ENCODE data around the gene C1orf50.

C1orf50 gene

DNA sequence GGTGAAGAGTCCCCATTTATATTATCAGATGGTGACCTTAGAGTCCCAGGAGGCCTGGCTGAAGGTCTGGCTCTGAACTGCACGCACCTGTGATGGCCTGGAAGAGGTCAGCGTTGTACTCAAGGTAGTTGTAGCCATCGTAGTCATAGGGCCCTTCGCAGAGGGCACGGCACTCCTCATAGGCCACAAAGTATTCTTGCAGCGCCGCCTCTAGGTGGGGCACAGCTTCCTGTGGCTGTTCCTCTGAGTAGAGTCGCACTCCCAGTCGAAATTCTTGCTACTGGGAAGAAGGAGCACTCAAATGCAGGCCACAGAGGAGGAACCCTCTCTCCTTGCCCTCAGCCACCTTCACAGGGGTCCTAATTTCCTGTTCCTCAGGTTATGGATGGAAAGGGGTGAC, 7.9 kb upstream of the C1orf50 start:
- no peak for DNase-seq (ENCODE audit: low read depth)

GRCh38 chr1:42761567-42761966, 5.5 kb upstream of the C1orf50 start:
- no peak for DNase-seq (ENCODE audit: low read depth)

- DNase-seq (ENCODE audit: low read depth), result no peak
Observed at GRCh38 chr1:42762269-42762668, 4.8 kb upstream of the C1orf50 start.

DNA sequence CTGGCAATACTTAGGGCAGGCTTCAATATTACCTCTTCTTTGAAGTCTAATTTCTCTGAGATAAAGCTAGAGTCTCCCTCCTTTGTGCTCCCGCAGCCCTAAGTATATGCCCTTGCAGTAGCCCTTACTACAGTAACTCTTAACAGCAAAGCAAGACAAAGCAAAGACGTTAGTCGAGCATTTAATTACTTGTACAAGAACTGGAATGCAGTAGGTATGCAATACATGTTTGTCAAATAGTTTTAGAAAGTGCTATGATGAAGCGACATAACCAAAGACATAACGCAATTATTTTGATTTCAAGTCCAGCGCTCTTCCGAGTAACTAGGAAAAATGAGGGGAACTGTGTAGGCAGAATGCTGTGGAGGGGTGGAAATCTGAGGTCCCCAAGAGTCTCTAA, 1.8 kb upstream of the C1orf50 start:
- DNase-seq (ENCODE audit: low read depth), result peak; percentile 20

- peak; percentile 91 for DNase-seq (ENCODE audit: low read depth)
Observed at GRCh38 chr1:42765832-42766740, 963 bp upstream of the C1orf50 start.

DNA sequence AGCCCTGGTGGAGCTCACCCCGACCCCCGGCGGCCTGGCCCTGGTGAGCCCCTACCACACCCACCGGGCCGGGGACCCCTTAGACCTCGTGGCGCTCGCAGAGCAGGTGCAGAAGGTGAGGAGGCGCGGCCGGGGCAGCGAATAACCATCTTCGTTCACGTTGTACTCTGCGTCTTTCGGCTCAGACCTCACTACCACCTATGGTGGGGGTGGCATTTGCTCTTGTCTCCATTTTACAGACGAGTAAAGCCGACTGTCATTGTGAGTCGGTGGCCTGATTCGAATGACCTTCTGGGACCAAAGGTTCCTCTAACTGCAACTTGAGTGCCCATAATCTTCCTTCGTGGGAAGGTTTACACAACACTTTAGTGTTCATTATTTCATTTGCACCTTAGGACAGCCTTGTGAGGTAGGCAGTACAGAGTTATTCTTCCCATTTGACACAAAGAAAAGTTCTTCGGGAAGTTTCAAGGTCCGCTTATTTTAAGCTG, 506 bp downstream of the C1orf50 start:
- no peak for DNase-seq (ENCODE audit: low read depth)

DNA sequence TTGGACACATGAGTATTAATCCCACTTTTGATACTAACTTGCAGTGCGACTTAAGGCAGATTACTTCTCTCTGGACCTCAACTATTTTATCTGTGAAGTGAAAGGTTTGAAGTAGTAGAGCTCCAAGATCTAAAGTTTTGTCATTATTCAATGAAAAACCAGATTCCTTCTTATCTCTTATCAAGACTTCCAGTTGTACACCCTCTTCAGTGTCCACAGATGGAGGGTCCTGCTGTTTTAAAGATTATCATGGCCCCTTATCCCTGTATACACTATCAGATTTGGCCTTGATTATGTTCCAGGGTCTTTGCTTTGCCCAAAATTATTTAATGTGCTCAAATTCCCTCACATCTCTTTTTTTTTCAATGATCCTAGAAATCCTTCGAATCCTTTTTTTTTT, 1.1 kb downstream of the C1orf50 start:
- no peak for DNase-seq (ENCODE audit: low read depth)

GRCh38 chr1:42769811-42770210, 2.8 kb downstream of the C1orf50 start:
- no peak for DNase-seq (ENCODE audit: low read depth)

DNA sequence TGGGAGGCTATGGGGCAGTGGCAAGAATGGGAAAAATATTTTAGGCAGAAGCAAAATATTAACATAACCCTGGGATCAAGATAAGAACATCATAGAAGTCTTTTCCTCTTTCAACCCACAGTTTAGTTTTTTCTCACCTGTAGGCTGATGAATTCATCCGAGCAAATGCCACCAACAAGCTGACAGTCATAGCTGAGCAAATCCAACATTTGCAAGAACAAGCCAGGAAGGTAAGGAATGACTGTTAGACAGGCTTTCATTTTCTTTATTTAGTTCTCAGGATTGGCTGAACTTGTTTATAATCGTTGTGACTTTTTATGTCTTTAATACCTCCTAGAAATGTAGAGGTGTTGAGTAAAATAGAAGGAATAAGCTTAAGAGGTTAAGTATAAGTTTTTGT, 6.4 kb downstream of the C1orf50 start:
- no peak for DNase-seq (ENCODE audit: low read depth)

DNA sequence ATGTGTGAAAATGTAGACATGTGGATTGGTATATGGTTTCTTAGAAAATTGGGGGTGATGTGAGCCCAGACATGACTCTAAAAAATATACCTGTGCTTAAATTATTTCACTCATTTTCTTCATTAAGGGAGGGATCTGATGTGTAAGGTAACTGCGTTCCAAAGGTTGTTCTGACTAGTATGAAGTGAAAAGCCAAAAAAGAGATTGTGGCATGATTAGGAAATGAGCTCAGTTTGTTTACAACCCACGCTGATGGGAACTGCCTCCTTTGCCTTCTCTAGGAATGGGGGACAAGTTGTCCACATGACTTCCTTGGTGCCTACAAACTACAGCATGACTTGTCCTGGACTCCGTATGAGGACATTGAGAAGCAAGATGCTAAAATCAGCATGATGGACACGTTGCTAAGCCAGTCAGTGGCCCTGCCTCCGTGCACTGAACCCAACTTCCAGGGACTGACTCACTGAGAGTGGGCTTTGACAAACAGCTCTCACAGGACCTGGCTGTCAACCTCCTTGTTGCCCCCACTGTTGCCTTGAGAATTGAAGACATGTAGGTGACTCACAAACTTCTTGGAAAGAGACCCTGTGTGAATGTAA, 8.0 kb downstream of the C1orf50 start:
- no peak for DNase-seq (ENCODE audit: low read depth)

DNA sequence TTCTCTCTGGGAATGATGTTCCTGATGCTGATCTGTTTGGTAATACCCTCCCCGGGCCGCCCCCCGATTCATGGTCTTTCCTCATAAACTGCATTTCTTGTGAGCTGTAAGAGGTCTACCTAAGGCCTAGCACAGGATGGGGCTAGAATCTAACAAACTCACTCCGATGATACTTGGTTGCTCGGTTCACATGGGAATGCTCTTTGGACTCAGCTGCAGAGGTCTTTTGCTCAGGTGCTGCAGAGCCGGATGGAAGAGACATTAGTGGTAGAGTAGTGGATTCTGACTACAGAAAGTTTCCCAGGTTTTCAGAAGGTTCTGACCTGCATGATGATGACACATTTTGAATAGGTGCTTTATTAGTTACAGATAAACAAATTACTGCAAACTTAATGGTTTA, 9.5 kb downstream of the C1orf50 start:
- no peak for DNase-seq (ENCODE audit: low read depth)

- peak; percentile 60 for DNase-seq (ENCODE audit: low read depth)
Observed at GRCh38 chr1:42777852-42778251, 10.8 kb downstream of the C1orf50 start.

GRCh38 chr1:42779725-42780124, 12.7 kb downstream of the C1orf50 start:
- no peak for DNase-seq (ENCODE audit: low read depth)

DNA sequence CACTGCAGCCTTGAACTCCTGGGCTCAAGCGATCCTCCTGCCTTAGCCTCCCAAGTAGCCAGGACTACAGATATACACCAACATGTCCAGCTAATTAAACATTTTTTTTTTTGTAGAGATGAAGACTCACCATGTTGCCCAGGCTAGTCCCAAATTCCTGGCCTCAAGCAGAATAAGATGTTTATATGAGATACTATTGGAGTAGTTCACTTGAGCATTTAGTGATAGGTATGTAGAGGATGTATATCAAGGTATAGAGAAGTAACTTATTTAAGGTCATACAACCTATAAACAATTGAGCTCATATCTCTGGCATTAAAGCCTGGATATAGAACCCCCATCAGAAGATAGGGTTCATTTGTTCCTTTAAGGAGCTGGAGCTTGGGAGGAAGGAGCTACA, 13.1 kb downstream of the C1orf50 start:
- DNase-seq (ENCODE audit: low read depth), result no peak

DNA sequence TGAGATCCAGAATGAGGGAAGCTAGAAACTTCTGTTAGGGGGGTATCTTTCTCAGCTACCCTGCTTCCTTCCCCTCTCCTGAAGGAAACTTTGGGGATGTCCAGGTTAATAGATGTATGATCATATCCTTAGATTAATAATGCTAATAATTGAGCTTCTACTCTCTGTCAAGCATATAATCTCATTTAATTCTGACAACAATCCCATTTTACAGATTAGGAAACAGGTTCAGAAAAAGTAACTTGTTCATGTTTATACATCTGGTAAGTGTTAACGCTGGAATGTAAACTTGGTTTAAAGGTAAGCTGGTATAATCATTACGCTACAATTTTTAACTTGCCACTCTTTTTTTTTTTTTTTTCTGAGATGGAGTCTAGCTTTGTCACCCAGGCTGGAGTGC, 16.0 kb downstream of the C1orf50 start:
- no peak for DNase-seq (ENCODE audit: low read depth)

- no peak for DNase-seq (ENCODE audit: low read depth)
Observed at GRCh38 chr1:42784547-42784945, 17.5 kb downstream of the C1orf50 start.

GRCh38 chr1:42784946-42785693, 18.1 kb downstream of the C1orf50 start, which contains the start of gene TMEM269:
TMEM269 (plus strand) TSS chr1:42784991; CDS start chr1:42789894, 4,903 bp downstream.
- no peak for DNase-seq (ENCODE audit: low read depth)

GRCh38 chr1:42786097-42786496, 19.0 kb downstream of the C1orf50 start:
- no peak for DNase-seq (ENCODE audit: low read depth)

DNA sequence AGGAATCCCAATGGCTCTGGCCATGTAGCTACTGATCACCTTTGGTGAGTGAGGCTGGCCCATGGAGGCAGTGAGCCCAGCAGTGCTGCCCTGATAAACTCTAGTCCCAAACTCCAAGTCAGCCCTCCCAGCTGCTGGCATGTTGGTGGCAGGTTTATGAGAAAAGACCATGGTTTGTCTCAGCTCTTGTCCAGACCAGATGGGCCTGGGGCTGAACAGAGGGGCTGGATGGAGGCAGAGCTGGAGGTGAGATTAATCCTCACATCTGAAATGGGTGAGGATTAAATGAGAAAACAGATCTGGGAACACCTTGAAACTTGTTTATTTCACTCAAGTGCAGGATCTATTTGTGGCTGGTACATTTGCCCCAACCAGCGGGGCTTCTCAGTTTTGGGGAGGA, 21.0 kb downstream of the C1orf50 start:
- no peak for DNase-seq (ENCODE audit: low read depth)

GRCh38 chr1:42793824-42794223, 26.8 kb downstream of the C1orf50 start:
- no peak for DNase-seq (ENCODE audit: low read depth)

DNA sequence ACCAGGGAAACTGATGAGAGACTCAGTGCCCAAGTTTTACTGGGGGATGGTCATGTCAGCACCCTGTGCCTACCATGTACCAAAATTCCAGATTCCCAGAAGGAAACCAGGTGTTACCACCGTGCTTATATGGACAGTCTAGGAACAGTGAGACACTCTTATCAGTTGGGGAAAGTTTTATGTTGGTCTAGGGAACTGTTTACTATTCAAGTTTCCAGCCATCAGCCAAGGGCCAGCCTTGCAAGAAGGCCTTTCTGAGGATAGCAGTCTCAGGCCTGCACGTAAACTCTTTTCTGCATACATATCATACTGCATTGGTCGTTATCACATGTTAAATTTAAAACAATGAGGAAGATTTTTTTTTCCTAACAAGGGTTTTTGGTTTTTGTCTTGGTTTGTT, 30.4 kb downstream of the C1orf50 start:
- no peak for DNase-seq (ENCODE audit: low read depth)

GRCh38 chr1:42797979-42798378, 30.9 kb downstream of the C1orf50 start:
- DNase-seq (ENCODE audit: low read depth), result no peak
